ENCODE measurements around the gene MAP4K5. TPM values are rescaled to one million over a fixed set of nuclear protein-coding genes. Genes with fewer than 3 reads are reported as not detected.

MAP4K5 gene
- total RNA-seq, 1 donor from 2014 or later: 26.4 TPM

DNA sequence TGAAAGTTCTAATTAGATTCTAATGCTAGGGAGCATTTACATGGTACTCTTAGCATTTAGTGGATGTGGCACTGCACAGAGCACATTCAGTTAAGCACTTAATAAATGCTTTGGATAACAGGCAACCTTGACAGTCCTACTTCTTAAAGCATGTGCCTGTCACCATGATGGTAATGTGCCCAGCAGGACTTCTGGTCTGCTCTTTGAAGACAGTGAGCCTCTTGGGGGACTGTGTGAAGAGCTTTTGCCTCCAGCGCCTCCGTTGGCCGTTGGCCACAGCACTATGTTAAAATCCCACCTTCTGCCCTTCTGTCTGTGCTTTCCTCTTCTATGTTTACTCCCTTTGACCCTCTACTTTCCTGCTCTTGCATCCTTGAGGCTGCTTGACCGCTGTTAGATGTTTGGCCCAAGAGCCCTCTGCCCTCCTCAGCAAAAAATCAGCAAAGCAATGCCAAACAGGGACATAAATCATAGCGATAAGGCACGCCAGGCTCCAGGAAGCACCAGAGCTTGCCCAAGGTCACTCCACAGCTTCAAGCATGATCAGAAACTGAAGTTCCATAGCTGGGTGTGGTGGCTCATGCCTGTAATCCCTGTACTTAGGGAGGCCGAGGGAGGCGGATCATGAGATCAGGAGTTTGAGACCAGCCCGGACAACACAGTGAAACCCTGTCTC, 144.0 kb downstream of the MAP4K5 start:
- H3K4me3 Mint-ChIP-seq: no peak overlapping the region
- intact Hi-C loops (cut with micrococcal nuclease): no loop called here
- peaks cover 1% of the 10 kb centered on the region for H3K36me3 Mint-ChIP-seq (ENCODE audit: low read depth)
- H3K27ac Mint-ChIP-seq: no peak overlapping the region
- no peak for DNase-seq (ENCODE audit: low spot score)
- H3K27me3 Mint-ChIP-seq (ENCODE audit: insufficient read depth): peaks cover 7% of the 10 kb centered on the region
- H3K4me1 Mint-ChIP-seq (ENCODE audit: low read depth): no peaks in the 10 kb centered on the region
- no peaks in the 10 kb centered on the region for H3K9me3 Mint-ChIP-seq

DNA sequence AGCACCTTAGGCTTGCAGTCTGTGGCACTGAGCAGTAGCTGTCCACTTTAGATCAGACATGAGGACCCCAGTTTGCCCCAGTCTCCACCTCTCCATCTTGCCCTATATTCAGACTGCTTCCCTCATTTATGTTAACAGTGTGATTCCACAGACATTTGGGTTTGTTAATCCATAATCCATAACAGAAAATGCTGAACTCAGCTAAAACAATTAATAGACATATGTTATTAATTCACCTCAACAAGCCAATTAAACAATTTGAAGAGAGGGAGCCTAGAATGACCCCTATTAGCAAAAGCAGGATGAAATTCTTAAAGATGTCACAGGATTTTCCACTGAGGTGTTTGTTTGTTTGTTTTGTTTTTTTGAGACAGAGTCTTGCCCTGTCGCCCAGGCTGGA, 144.8 kb downstream of the MAP4K5 start:
- no peaks in the 10 kb centered on the region for H3K9me3 Mint-ChIP-seq
- DNase-seq (ENCODE audit: low spot score): no peak
- H3K4me1 Mint-ChIP-seq (ENCODE audit: low read depth): no peaks in the 10 kb centered on the region
- no peak overlapping the region for H3K27ac Mint-ChIP-seq
- peaks cover 4% of the 10 kb centered on the region for H3K27me3 Mint-ChIP-seq (ENCODE audit: insufficient read depth)
- no peaks in the 10 kb centered on the region for H3K36me3 Mint-ChIP-seq (ENCODE audit: low read depth)
- H3K4me3 Mint-ChIP-seq: no peak overlapping the region
- intact Hi-C loops (cut with micrococcal nuclease): no loop called here

- Mint-ChIP-seq H3K4me3 (no peak overlapping the region), H3K9me3 (no peaks in the 10 kb centered on the region), H3K27ac (no peak overlapping the region), H3K4me1 (ENCODE audit: low read depth) (no peaks in the 10 kb centered on the region), H3K27me3 (ENCODE audit: insufficient read depth) (peaks cover 3% of the 10 kb centered on the region), H3K36me3 (ENCODE audit: low read depth) (no peaks in the 10 kb centered on the region)
- intact Hi-C loops (cut with micrococcal nuclease): no loop called here
- DNase-seq (ENCODE audit: low spot score): no peak
Observed at GRCh38 chr14:50383618-50384225, 148.6 kb downstream of the MAP4K5 start.

GRCh38 chr14:50381823-50382287, 150.5 kb downstream of the MAP4K5 start:
- H3K4me3 Mint-ChIP-seq: no peak overlapping the region
- no peaks in the 10 kb centered on the region for H3K9me3 Mint-ChIP-seq
- no peak for DNase-seq (ENCODE audit: low spot score)
- H3K36me3 Mint-ChIP-seq (ENCODE audit: low read depth): no peaks in the 10 kb centered on the region
- H3K4me1 Mint-ChIP-seq (ENCODE audit: low read depth): no peaks in the 10 kb centered on the region
- H3K27me3 Mint-ChIP-seq (ENCODE audit: insufficient read depth): no peaks in the 10 kb centered on the region
- intact Hi-C loops (cut with micrococcal nuclease): no loop called here
- H3K27ac Mint-ChIP-seq: no peak overlapping the region

DNA sequence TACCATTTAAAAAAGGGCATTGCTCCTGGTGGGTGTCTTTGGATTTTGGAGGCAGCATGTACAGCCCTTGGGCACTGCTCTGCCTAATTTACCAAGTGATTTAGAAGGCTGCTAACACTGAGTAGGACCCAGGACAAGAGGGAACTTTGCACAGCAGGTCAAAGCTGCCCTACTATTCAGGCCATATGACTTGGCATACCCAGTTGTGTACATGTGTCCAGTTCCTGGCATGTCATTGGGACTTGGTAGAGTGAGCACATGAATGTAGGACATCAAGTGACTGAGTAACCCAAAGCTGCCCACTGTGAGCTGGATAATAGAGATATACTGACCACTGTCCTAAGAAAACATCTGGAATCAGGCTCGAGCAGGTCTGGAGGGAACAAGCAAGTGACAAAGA, 151.4 kb downstream of the MAP4K5 start:
- H3K9me3 Mint-ChIP-seq: no peaks in the 10 kb centered on the region
- H3K4me3 Mint-ChIP-seq: no peak overlapping the region
- H3K27me3 Mint-ChIP-seq (ENCODE audit: insufficient read depth): no peaks in the 10 kb centered on the region
- H3K27ac Mint-ChIP-seq: no peak overlapping the region
- no peak for DNase-seq (ENCODE audit: low spot score)
- intact Hi-C loops (cut with micrococcal nuclease): no loop called here
- no peaks in the 10 kb centered on the region for H3K4me1 Mint-ChIP-seq (ENCODE audit: low read depth)
- H3K36me3 Mint-ChIP-seq (ENCODE audit: low read depth): no peaks in the 10 kb centered on the region

GRCh38 chr14:50380455-50380854, 151.9 kb downstream of the MAP4K5 start:
- no peaks in the 10 kb centered on the region for H3K27me3 Mint-ChIP-seq (ENCODE audit: insufficient read depth)
- H3K9me3 Mint-ChIP-seq: no peaks in the 10 kb centered on the region
- no peak for DNase-seq (ENCODE audit: low spot score)
- H3K4me3 Mint-ChIP-seq: no peak overlapping the region
- H3K27ac Mint-ChIP-seq: no peak overlapping the region
- intact Hi-C loops (cut with micrococcal nuclease): no loop called here
- no peaks in the 10 kb centered on the region for H3K36me3 Mint-ChIP-seq (ENCODE audit: low read depth)
- H3K4me1 Mint-ChIP-seq (ENCODE audit: low read depth): no peaks in the 10 kb centered on the region

DNA sequence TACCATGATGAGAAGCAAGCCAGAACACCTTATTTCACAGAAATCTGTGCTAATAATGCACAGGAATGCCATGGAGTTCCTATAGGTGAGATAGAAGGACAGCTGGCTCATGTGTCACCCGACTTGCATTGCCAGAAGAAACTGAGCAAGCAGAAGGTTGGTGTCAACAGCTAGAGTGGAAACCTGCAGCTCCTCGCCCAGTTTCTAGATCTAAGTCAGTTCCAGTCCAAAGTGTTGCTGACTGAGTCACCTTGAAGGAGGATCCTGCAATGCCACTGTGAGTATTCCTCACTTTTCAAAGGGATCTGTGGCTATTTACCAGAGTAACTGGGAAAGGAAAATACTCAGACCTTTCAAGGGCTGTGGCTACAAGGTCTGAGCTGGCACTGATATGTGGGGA, 152.8 kb downstream of the MAP4K5 start:
- Mint-ChIP-seq H3K27ac (no peak overlapping the region), H3K4me1 (ENCODE audit: low read depth) (no peaks in the 10 kb centered on the region), H3K4me3 (no peak overlapping the region), H3K36me3 (ENCODE audit: low read depth) (no peaks in the 10 kb centered on the region), H3K9me3 (no peaks in the 10 kb centered on the region), H3K27me3 (ENCODE audit: insufficient read depth) (peaks cover 2% of the 10 kb centered on the region)
- no peak for DNase-seq (ENCODE audit: low spot score)
- intact Hi-C loops (cut with micrococcal nuclease): no loop called here

- Mint-ChIP-seq H3K4me3 (no peak overlapping the region), H3K27me3 (ENCODE audit: insufficient read depth) (peaks cover 2% of the 10 kb centered on the region), H3K4me1 (ENCODE audit: low read depth) (no peaks in the 10 kb centered on the region), H3K36me3 (ENCODE audit: low read depth) (no peaks in the 10 kb centered on the region), H3K27ac (no peak overlapping the region), H3K9me3 (no peaks in the 10 kb centered on the region)
- intact Hi-C loops (cut with micrococcal nuclease): no loop called here
- DNase-seq (ENCODE audit: low spot score): no peak
Observed at GRCh38 chr14:50377550-50378085, 154.8 kb downstream of the MAP4K5 start.

DNA sequence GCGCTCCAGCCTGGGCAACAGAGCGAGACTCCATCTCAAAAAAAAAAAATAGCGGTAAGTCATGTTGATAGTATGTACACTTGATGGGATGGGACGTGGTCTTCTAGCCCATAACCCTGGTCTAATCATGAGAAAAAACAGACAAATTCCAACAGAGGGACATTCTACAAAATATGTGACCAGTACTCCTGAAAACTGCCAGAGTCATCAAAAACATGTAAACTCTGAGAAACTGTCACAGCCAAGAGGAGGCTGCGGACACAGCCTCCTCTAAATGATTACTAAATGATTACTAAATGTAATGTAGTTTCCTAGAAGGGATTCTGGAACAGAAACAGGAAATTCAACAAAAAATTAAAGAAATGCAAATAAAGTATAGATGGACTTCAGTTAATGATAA, 156.6 kb downstream of the MAP4K5 start:
- Mint-ChIP-seq H3K36me3 (ENCODE audit: low read depth) (no peaks in the 10 kb centered on the region), H3K4me3 (no peak overlapping the region), H3K27ac (no peak overlapping the region), H3K4me1 (ENCODE audit: low read depth) (no peaks in the 10 kb centered on the region), H3K9me3 (no peaks in the 10 kb centered on the region), H3K27me3 (ENCODE audit: insufficient read depth) (peaks cover 2% of the 10 kb centered on the region)
- no peak for DNase-seq (ENCODE audit: low spot score)
- intact Hi-C loops (cut with micrococcal nuclease): no loop called here

GRCh38 chr14:50373959-50374358, 158.4 kb downstream of the MAP4K5 start:
- Mint-ChIP-seq H3K9me3 (peaks cover 4% of the 10 kb centered on the region), H3K4me1 (ENCODE audit: low read depth) (no peaks in the 10 kb centered on the region), H3K27me3 (ENCODE audit: insufficient read depth) (peaks cover 2% of the 10 kb centered on the region), H3K4me3 (no peak overlapping the region), H3K36me3 (ENCODE audit: low read depth) (no peaks in the 10 kb centered on the region), H3K27ac (no peak overlapping the region)
- no peak for DNase-seq (ENCODE audit: low spot score)
- intact Hi-C loops (cut with micrococcal nuclease): no loop called here

- no peaks in the 10 kb centered on the region for H3K36me3 Mint-ChIP-seq (ENCODE audit: low read depth)
- peaks cover 2% of the 10 kb centered on the region for H3K27me3 Mint-ChIP-seq (ENCODE audit: insufficient read depth)
- intact Hi-C loops (cut with micrococcal nuclease): no loop called here
- H3K9me3 Mint-ChIP-seq: peaks cover 4% of the 10 kb centered on the region
- H3K27ac Mint-ChIP-seq: no peak overlapping the region
- DNase-seq (ENCODE audit: low spot score): no peak
- peaks cover 3% of the 10 kb centered on the region for H3K4me1 Mint-ChIP-seq (ENCODE audit: low read depth)
- no peak overlapping the region for H3K4me3 Mint-ChIP-seq
Observed at GRCh38 chr14:50371546-50371945, 160.8 kb downstream of the MAP4K5 start.
